K562 (cell line): ENCODE measurements around the gene MTRFR. TPM values are rescaled to one million over a fixed set of nuclear protein-coding genes. Genes with fewer than 3 reads are reported as not detected.

Source experiments
- BRF1 ChIP-seq: IDR thresholded peaks from 3 replicates; pipeline ENCODE4 v1.6.1; 2011; ENCODE audit warnings: borderline replicate concordance, mild to moderate bottlenecking; ENCODE audit not compliant: insufficient read length; ENCODE audit errors: extremely low read depth
- DMBX1 ChIP-seq: fragments of 250-450 bp; sonication (Bioruptor Pico); IDR thresholded peaks from 2 replicates; pipeline ENCODE4 v1.8.0; 2022; ENCODE audit warnings: inconsistent platforms, mild to moderate bottlenecking, moderate library complexity, borderline replicate concordance
- E2F3 ChIP-seq: fragments of 250-450 bp; sonication (Bioruptor Pico); IDR thresholded peaks from 2 replicates; pipeline ENCODE4 v1.4.0; 2020; ENCODE audit warnings: mild to moderate bottlenecking
- ELF2 ChIP-seq: fragments of 250-450 bp; sonication (Bioruptor Pico); IDR thresholded peaks from 2 replicates; pipeline ENCODE4 v1.5.0; 2021; ENCODE audit warnings: mild to moderate bottlenecking
- ESRRA ChIP-seq: fragments of 450-650 bp; IDR thresholded peaks from 2 replicates; pipeline ENCODE4 v1.6.1; 2014; ENCODE audit warnings: low read depth, mild to moderate bottlenecking, moderate library complexity, borderline replicate concordance
- GABPA ChIP-seq: fragments of 200-800 bp; sonication (Bioruptor generic); conservative IDR thresholded peaks from 2 replicates; pipeline ENCODE4 v1.6.1; 2016; ENCODE audit warnings: low read depth, missing genetic modification characterization, missing compliant biosample characterization
- KLF1 ChIP-seq: fragments of 450-650 bp; IDR thresholded peaks from 2 replicates; pipeline ENCODE4 v1.6.1; 2016; ENCODE audit warnings: missing genetic modification characterization, missing compliant biosample characterization
- MCM3 ChIP-seq: fragments of 450-650 bp; IDR thresholded peaks from 2 replicates; pipeline ENCODE4 v1.6.1; 2016
- RAD51 ChIP-seq: fragments of 450-650 bp; IDR thresholded peaks from 2 replicates; pipeline ENCODE4 v1.7.1; 2016; ENCODE audit warnings: low read depth, mild to moderate bottlenecking, borderline replicate concordance
- U2AF2 ChIP-seq: fragments of 200-400 bp; formaldehyde crosslinking; optimal IDR thresholded peaks from 2 replicates; pipeline ENCODE3; 2017; ENCODE audit warnings: low read depth, mild to moderate bottlenecking, low read length
- ZNF24 ChIP-seq: fragments of 450-650 bp; IDR thresholded peaks from 2 replicates; pipeline ENCODE4 v1.6.1; 2016
- ZNF41 ChIP-seq: fragments of 250-450 bp; sonication (Bioruptor Pico); conservative IDR thresholded peaks from 2 replicates; pipeline ENCODE4 v1.4.0; 2020; ENCODE audit warnings: mild to moderate bottlenecking
- polyA plus RNA-seq, 8 experiments: library from polyadenylated mRNA; depleted of rRNA in 4 of 8; stranded (reverse) in 5 of 8; unstranded in 3 of 8; fragments of >200 nt; fragmentation: Nextera tagmentation in 2 of 8; fragmentation: Illumina TruSeq in 1 of 8; extraction: Ambion mirVana in 2 of 8; extraction: Trizol in 1 of 8; gene quantifications; 2 replicates each; pipeline versions ENCODE4 v1.2.1 to v1.2.3, GENCODE V29; 2011 to 2014; ENCODE audit warnings: inconsistent platforms in 1 of 8, missing spikeins in 1 of 8
- total RNA-seq, 7 experiments: library from RNA; depleted of rRNA in 6 of 7; stranded (reverse); fragments of >200 nt in 6 of 7; fragmentation: Illumina TruSeq in 2 of 7; extraction: Trizol in 2 of 7; gene quantifications; 2 replicates each; pipeline versions ENCODE4 v1.2.1 to v1.2.3, GENCODE V29; 2011 to 2021; ENCODE audit warnings: low replicate concordance in 1 of 7
- TF ChIP-seq, protein P1 (sequence below): sonication (generic); formaldehyde crosslinking; IDR thresholded peaks from 2 replicates; pipeline ENCODE4 v1.8.1; 2023; ENCODE audit warnings: mild to moderate bottlenecking, missing genetic modification reagents
- TF ChIP-seq, protein P2 (sequence below): fragments of 250-450 bp; sonication (Bioruptor Pico); IDR thresholded peaks from 2 replicates; pipeline ENCODE4 v1.8.0; 2022; ENCODE audit warnings: inconsistent platforms, mild to moderate bottlenecking, moderate library complexity, borderline replicate concordance
- TF ChIP-seq, protein P3 (sequence below), 2 experiments: fragments of 450-650 bp in 1 of 2; sonication (generic) in 1 of 2; formaldehyde crosslinking; conservative IDR thresholded peaks; 2 replicates each; pipeline versions ENCODE4 v1.4.0 to v1.8.1; 2020 to 2022; ENCODE audit warnings: mild to moderate bottlenecking in 1 of 2, missing genetic modification reagents in 1 of 2
- TF ChIP-seq, protein P4 (sequence below), 2 experiments: fragments of 450-650 bp; IDR thresholded peaks; 2 replicates each; pipeline ENCODE4 v1.6.1; 2018; ENCODE audit warnings: mild to moderate bottlenecking in 2 of 2, low read depth in 1 of 2; ENCODE audit not compliant: partially characterized antibody in 2 of 2
- TF ChIP-seq, protein P5 (sequence below), 2 experiments: fragments of 450-650 bp in 1 of 2; sonication (generic) in 1 of 2; formaldehyde crosslinking in 1 of 2; IDR thresholded peaks in 1 of 2; conservative IDR thresholded peaks in 1 of 2; 2 replicates each; pipeline versions ENCODE4 v1.6.1 to v1.8.1; 2016 to 2023; ENCODE audit warnings: mild to moderate bottlenecking in 2 of 2, moderate library complexity in 2 of 2, inconsistent platforms in 1 of 2, missing genetic modification reagents in 1 of 2

Gene MTRFR
- total and polyA plus RNA-seq, 9 of the 15 experiments (the other 6 are each of a cell fraction or from before 2014, with no cell fraction given) = 16.7 to 55.6 (median 34.7) TPM

DNA sequence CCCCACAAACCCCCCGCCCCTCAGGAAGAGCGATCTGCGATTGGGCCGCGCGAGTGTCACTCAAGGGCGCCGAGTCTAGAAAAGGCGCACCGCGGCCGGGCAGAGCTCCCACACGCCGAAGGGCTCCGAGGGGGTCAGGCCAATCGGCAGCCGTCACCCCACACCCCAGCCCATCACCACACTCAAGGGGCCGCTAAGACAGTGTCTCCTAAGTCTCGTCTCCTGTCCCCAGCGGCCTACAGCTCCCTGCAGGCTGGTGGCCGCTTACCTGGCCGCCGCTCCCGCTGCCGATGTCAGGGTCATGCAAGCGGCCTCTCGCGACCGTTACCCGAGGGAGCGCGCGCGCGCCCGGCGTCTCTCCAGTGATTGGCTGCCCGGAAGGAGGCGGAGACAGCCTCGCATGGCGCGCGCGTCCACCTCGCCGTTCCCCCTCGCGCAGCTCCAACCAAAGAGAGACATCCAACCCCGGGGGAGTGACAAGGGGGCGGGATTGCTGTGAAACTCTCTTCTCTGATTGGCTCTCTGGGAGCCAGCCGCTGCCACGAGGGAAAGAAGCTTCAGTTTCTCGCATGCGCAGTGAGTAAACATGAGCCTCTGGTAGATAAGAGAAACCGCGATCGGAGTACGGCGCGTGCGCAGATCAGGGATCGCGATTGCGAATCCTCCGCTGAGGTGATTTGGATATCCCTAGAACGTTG, at the start of gene MTRFR, which contains the start of gene MPHOSPH9 (continued):
- TF ChIP-seq DMBX1 (CRISPR knock-in tag) (0 out of 2 replicates have a peak, but pooled peaks have one; percentile 36), ZNF41 (no peak), KLF1 (tag) (peak; percentile 61; the same call in 1 of the 2 replicates), E2F3 (CRISPR knock-in tag) (no peak), RAD51 (no peak; the same call in 1 of the 2 replicates), MCM3 (no peak), ELF2 (peak; percentile 65; the same call in 1 of the 2 replicates), GABPA (no peak; the same call in 1 of the 2 replicates), ESRRA (peak; percentile 63), U2AF2 (no peak), BRF1 (no peak), ZNF24 (no peak)
- TF ChIP-seq, protein P1, sequence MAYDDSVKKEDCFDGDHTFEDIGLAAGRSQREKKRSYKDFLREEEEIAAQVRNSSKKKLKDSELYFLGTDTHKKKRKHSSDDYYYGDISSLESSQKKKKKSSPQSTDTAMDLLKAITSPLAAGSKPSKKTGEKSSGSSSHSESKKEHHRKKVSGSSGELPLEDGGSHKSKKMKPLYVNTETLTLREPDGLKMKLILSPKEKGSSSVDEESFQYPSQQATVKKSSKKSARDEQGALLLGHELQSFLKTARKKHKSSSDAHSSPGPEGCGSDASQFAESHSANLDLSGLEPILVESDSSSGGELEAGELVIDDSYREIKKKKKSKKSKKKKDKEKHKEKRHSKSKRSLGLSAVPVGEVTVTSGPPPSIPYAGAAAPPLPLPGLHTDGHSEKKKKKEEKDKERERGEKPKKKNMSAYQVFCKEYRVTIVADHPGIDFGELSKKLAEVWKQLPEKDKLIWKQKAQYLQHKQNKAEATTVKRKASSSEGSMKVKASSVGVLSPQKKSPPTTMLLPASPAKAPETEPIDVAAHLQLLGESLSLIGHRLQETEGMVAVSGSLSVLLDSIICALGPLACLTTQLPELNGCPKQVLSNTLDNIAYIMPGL (CRISPR knock-in tag) = 0 out of 2 replicates have a peak, but pooled peaks have one; percentile 40
- TF ChIP-seq, protein P2, sequence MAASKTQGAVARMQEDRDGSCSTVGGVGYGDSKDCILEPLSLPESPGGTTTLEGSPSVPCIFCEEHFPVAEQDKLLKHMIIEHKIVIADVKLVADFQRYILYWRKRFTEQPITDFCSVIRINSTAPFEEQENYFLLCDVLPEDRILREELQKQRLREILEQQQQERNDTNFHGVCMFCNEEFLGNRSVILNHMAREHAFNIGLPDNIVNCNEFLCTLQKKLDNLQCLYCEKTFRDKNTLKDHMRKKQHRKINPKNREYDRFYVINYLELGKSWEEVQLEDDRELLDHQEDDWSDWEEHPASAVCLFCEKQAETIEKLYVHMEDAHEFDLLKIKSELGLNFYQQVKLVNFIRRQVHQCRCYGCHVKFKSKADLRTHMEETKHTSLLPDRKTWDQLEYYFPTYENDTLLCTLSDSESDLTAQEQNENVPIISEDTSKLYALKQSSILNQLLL (CRISPR knock-in tag) = no peak
- TF ChIP-seq, protein P3, sequence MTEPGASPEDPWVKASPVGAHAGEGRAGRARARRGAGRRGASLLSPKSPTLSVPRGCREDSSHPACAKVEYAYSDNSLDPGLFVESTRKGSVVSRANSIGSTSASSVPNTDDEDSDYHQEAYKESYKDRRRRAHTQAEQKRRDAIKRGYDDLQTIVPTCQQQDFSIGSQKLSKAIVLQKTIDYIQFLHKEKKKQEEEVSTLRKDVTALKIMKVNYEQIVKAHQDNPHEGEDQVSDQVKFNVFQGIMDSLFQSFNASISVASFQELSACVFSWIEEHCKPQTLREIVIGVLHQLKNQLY (CRISPR knock-in tag; conservative IDR thresholded peaks at IDR 0.05) = no peak; a peak in 1 of 4 replicates
- TF ChIP-seq, protein P4, sequence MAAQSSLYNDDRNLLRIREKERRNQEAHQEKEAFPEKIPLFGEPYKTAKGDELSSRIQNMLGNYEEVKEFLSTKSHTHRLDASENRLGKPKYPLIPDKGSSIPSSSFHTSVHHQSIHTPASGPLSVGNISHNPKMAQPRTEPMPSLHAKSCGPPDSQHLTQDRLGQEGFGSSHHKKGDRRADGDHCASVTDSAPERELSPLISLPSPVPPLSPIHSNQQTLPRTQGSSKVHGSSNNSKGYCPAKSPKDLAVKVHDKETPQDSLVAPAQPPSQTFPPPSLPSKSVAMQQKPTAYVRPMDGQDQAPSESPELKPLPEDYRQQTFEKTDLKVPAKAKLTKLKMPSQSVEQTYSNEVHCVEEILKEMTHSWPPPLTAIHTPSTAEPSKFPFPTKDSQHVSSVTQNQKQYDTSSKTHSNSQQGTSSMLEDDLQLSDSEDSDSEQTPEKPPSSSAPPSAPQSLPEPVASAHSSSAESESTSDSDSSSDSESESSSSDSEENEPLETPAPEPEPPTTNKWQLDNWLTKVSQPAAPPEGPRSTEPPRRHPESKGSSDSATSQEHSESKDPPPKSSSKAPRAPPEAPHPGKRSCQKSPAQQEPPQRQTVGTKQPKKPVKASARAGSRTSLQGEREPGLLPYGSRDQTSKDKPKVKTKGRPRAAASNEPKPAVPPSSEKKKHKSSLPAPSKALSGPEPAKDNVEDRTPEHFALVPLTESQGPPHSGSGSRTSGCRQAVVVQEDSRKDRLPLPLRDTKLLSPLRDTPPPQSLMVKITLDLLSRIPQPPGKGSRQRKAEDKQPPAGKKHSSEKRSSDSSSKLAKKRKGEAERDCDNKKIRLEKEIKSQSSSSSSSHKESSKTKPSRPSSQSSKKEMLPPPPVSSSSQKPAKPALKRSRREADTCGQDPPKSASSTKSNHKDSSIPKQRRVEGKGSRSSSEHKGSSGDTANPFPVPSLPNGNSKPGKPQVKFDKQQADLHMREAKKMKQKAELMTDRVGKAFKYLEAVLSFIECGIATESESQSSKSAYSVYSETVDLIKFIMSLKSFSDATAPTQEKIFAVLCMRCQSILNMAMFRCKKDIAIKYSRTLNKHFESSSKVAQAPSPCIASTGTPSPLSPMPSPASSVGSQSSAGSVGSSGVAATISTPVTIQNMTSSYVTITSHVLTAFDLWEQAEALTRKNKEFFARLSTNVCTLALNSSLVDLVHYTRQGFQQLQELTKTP (IDR thresholded peaks at IDR 0.05; ENCODE audit: low read depth in 1 of 2, partially characterized antibody in 2 of 2) = peak in 1 of 2 experiments; percentile 80
- TF ChIP-seq, protein P5, sequence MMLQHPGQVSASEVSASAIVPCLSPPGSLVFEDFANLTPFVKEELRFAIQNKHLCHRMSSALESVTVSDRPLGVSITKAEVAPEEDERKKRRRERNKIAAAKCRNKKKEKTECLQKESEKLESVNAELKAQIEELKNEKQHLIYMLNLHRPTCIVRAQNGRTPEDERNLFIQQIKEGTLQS (IDR thresholded peaks at IDR 0.05) = no peak
- TF ChIP-seq, protein P5 (CRISPR knock-in tag; conservative IDR thresholded peaks at IDR 0.05) = peak; percentile 82
